ENCODE results near the gene FBXO2.

The FBXO2 gene, protein sequence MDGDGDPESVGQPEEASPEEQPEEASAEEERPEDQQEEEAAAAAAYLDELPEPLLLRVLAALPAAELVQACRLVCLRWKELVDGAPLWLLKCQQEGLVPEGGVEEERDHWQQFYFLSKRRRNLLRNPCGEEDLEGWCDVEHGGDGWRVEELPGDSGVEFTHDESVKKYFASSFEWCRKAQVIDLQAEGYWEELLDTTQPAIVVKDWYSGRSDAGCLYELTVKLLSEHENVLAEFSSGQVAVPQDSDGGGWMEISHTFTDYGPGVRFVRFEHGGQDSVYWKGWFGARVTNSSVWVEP

DNA sequence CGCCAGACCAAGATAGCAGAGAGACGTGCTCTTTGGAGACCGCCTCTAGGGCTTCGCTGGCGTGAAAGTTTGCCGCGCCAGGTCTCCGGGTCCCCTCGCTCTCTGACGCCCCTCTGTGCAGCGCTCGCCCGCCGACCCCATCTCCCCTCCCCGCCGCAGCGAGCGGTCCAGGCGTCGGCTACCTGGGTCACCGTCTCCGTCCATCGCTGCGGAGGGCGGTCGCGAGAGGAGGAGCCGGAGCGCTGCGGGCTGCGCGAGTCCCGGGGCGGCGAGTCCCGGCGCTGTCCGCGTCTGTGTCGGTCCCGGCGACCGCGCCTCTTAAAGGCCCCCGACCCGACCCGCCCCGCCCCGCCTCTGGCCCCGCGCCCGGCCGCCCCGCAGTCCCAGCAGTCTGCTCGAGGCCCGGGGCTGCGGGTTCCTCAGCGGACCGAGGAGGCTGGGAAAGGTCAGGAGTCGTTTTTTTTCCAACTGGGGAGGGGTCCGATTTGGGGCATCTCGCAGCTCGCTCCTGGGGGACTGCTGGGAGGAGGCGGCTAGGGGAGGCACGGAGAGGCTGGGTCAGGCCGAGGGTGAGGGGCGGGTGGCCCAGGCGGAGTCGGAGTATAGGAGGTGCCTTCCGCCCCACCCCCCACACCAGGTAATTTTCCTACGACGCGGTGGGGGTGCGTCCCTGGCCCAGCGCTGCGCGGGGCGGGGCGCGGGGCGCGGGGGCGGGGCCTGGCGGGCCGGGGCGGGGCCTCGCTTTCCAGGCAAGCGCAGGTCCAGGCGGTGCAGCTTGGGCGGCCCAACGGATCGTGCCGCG lies at the start of gene FBXO2, which contains the start of gene FBXO44:
FBXO2 (minus strand) TSS at position 293 of the 802 bp plus-strand sequence; CDS start at position 204, 89 bp downstream.
FBXO44 (plus strand) TSS at position 741 of the 802 bp plus-strand sequence. CDS start 959 bp downstream, outside the sequence.
- no peak for DNase-seq (ENCODE audit: low spot score)

DNA sequence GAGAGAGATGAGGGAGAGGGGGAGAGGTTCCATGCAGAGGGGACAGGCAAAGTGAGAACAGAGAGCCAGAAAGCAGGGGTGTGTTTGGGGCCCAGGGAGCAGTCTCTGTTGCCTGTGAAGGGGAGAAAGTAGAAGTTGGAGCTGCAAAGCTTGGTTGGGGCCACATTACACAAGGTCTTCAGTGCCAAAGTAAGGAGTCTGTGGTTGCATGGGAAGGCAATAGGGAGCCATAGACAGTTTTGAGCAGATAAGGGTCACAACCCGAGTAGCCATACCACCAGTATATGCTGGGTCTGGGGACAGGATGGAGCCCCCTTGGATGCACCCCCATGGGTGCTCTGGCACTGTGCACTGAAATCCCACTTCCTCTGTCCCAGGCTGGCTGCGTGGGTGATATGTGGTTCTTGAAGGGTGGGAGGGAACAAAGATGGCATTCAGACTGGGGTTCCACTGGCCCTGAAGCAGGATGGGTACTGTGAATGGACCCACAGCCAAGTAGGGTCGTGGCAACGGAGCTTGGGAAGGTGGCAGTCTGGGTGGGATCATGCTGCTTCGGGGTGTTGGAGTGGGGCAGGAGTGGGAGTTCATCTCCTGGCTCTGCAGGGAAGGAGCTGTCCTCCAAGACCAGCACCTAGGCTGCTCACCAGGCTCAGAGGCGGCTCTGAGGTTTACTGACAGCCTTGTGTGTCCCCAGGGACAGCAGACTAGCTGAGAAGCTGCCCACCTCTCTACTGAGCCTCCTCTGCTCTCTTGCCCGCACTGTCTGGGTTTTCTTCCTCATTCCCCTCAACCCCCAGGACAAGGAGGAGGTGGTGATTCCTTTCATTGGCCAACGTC lies 49.3 kb upstream of the FBXO2 start:
- DNase-seq (ENCODE audit: low spot score) = no peak

DNA sequence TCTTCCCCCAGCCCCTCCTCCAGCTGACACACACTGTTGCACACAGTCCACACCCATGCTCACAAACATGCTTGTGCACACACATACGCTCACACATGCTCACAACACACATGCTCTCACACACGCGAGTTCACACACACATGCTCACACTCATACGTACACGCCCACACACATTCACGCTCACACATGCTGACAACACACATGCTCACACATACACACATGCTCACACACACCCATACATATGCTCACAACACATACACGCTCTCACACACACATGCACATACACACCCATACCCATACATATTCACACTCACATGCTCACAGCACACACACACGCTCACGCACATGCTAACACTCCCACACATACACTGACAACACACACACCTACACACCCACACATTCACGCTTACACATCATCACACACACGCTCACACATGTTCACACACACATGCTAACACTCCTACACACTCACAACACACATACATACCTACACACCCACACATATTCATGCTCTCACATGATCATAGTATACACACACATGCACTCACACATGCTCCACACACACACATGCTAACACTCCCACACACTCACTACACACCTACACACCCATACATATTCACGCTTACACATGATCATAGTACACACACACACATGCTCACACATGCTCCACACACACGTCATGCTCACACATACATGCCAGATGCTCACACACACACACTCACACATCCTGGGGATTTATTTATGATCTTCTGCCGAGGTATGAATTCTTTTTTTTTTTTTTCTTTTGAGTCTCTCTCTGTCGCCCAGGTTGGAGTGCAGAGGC lies 48.0 kb upstream of the FBXO2 start:
- no peak for DNase-seq (ENCODE audit: low spot score)

DNA sequence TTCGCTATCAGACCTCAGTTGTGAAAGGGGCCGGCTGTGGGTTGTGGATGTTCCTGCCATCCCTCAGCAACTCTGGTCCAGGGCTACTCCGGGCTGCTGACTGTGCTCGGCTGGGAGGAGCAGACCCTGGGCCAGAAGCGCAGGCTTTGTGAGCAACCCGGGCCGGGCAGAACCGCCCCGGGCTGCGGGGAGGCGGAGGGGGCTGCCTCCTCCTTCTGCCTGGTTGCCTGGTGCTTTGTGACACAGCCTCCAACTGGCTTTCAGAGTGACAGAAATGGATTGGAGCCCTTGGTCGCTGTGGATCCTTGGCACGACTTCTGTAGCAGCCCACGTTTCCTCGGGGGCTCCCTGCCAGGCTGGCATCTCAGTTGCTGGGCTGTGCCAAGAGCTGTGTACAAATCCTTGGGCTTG lies 47.3 kb upstream of the FBXO2 start:
- no peak for DNase-seq (ENCODE audit: low spot score)

DNA sequence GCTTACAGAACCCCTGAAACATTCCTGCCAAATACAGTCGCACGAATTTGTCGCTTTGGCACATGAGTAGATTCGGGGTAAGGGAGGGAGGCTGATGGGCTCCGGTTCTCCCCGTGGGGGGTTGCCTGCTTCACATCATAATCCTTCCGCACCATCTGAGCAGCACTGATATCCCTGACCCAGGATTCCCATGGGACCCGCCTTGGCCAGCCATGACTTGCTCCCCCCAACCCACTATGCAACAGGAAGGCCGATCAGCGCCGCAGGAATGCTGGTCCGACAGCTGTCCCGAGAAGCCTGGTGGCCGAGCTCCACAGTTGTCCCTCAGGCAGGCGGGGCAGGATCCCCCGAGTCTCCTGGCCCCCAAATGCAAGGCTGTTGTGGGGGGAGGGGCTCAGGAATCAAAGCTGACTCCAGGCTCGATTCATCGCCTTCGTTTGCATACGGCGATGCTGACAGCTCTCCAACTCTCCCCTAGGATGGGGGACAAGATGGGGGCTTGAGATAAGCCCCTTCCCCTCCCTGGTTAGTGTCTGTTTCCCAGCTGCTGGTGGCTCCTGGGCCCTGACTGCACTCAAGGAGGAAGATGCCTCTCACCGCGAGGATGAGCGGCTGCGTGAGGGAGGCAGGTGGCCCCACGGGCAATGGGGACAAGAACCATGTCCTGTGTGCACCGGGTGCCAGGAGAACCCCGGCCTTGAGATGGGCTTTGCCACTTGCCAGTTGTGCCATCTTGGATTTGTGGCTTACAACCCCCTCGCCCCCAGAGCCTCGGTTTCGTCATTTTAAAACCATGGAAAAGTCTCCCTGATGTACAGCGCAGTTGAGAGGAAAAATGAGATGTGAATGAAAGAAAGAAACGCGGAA lies 46.6 kb upstream of the FBXO2 start:
- no peak for DNase-seq (ENCODE audit: low spot score)

DNA sequence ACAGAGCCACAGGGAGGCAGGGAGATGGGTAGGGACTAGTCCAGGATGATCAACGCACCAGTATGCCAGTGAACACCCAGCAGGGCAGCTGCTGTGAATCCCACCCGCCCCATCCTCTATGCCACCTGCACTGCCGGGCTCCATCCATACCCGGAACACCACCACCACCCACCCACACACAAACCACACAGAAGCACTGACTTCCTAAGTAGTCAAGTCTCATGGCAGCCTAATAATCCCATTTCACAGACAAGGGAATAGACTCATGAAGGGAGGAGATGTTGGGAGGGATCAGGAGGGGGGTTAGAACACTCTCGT lies 43.6 kb upstream of the FBXO2 start:
- no peak for DNase-seq (ENCODE audit: low spot score)

DNA sequence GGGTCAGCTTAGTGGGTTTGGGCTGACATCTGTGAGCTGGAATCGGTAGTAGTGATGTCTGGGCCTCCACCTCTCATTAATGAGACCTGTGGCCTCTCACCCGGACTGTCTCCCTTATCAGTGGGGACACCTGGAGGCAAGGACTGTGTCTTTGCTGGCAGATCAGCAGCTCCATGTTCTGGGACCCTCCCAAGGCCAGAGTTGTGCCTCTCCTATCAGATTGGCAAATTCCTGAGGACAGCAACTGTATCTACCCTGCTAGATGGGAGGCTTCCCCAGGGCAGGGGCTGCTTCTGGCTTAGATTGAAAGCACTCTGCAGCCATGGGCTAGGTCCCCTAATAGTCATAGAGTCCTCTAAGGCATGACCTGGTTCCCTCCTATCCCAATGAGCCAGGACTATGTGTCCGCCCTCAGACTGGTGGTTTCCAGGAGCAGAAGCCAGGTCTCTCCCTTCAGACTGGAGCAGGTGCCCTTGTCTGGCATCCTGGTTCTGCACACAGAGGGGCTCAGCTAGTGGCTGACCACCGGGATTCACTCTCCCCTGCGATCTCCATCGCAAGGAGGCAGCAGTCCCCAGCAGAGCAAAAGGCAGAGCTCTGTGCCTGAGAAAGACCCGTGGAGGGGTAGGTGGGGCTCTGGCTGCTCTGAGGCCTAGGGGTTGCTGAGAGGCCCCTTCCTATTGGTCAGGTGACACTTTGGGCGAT lies 43.1 kb upstream of the FBXO2 start:
- DNase-seq (ENCODE audit: low spot score) = no peak

DNA sequence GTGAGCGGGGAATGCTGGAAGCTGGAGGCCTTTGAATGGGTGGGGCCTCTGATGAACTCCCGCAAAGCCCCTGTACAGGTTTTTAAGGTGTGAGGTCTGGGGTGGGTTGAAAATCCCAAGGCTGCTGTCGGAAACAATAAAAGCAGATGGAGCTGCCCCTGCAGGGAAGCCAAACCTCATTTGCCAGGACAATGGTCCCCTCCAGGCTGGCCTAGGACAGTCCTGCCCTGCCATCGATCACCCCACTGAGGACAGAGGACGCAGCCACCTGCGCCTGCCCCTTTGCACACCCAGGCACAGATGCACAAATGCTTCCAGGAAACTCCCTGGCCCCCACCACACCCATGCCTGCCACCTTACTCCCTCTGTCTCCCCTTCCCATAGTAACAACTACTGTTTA lies 41.6 kb upstream of the FBXO2 start:
- DNase-seq (ENCODE audit: low spot score) = no peak

DNA sequence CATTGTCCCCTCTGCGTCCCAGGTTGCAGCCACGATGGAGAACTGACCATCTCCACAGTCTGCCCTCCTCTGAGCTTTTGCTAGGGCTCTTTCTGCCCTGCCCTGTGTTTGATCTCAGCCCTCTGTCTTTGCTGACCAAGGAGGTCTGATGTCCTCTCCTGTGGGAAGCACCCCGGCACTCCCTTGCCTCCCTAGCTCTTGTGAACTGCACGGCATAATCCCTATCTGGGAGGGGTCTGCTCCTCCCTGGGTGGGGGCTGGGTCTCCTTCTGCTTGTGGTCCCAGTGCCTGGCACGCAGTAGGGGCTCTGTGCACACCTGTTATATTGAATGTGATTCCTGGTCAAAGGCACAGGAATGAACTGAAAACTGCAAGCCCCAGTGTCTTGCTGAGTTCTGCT lies 39.7 kb upstream of the FBXO2 start:
- no peak for DNase-seq (ENCODE audit: low spot score)

DNA sequence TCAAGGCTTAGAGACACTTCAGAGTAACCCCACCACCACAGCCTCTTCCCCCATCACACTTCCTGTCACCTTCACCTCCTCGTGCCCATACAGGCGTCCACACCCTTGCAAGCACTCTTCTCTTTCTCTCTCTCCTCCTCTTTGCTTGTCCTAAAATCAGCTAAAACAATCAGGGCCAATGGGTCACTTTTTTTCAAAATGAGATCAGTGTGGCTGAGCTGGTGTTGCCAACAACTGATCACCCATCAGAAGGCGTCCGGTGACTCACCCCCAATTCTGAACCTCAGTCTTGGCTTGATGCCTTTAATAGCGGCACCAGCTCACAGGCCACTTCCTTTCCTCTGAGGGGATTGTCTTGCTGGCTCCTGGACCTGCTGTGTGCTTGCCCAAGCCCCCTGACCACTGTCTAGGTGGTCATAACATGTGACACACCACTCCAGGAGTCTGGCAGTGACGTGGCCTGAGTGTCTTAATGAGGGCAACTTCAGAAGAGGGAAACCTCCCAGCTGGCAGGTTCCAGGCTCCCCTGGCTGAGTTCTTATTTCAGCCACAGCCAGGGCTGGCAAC lies 38.9 kb upstream of the FBXO2 start:
- no peak for DNase-seq (ENCODE audit: low spot score)

DNA sequence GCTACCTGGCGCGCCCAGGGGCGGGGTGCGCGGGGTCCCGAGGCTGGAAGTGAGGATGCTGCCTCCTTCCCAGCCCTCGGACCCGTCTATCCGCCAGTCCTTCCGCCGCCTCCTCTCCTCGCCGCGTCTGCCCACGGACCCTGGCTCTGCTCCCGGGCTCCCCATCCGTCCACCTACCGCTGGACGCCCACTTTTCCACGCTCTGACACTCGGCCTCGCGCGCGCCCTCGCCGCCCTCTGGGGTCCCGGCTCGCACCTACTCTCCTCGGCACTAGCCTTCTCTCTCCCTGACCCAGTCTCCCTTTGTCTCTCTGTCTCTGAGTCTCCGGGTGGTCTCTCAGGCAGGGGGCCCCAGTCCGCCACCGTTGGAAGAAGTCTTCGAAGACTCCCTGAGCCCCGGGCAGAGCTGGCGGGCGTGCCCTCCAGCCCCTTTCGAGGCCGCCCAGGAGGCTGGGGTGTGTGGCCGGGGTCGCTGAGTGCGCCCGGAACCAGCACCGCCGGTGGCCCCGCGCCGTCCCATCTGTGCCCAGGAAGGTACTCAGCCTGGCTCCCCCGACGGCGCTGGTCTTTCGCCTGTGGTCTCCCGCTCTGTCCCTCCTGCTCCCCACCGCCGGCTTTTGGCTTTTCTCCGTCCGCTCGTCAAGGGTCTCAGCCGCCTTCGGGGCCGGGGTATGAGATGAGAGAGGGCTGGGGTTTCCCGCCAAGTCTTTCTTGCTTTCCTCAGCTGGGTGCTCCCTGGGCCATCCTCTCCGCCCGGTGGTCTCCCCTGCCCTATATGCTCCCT lies 37.9 kb upstream of the FBXO2 start:
- DNase-seq (ENCODE audit: low spot score) = no peak

DNA sequence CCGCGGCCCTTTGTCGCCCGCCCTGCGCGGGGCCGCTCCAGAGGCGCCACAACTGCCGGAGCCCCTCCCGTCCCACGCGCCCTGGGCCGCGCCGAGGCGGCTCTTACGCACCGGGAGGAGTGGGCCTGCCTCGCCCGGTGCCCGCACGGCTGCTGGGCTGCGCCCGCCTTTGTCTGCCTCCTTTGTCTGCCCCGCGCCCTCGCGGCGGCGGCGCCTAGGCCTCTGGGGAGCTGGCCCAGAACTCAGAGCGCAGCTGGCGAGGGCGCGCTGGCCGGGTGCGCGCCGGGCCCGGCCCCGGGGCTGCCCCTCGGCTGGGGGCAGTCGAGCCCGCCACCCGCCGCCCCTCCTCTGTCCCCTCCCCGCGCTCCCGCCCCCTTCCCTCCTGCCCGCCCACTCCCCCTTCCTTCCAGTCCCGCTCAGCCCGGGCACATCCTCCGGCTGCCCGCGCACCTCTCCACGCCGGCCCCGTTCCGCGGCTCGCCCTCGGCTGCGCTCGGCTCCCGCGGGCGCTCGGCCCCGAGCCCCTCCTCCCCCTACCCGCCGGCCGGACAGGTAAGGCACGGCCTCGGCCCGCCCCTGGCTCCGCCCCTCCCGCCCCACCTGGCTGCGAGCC lies 37.2 kb upstream of the FBXO2 start, which contains the start of gene DRAXIN:
DRAXIN (plus strand) TSS at position 409 of the 613 bp plus-strand sequence. CDS start 14,549 bp downstream, outside the sequence.
- no peak for DNase-seq (ENCODE audit: low spot score)

DNA sequence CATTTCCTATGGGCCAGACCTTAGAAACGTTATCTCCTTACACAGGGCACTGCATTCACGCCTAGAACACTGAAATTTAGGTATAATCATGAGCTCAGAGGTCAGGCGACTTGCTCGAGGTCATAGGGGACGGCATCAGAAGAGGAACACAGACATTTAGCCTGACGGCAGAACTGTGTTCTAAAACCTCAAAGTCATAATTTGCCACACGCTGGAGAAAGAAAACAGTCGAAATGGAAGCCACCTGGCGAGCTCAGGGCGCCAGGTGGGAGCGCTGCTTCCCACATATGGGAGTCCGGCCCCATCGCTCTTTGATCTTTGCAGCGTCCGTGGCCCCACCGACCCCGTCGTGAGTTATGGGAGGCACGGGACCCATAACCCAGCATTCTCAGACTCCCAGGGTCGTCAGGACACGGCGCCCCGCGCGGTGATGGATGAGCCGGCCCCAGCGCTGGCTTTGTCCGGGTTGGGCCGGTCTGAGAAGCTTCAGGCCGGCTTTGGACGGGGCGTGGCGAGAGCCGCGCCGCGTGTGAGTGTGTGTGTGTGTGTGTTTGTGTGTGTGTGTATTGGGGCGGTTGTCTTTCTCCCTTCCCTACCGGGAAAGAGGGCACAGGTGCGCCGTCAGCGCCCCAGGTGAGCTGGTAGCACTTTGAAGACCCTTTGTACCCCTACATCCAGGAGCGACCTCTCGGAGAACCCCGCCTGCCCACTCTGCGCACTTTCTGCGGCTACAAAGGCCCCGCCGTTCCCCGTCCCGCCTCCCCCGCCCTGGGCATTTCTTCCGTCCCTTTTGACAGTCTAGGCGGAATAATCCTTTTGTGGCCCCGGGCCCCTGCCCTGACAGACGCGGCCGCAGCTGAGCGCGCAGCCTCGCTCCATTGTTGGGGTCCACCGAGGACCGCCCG lies 36.4 kb upstream of the FBXO2 start:
- DNase-seq (ENCODE audit: low spot score) = no peak

DNA sequence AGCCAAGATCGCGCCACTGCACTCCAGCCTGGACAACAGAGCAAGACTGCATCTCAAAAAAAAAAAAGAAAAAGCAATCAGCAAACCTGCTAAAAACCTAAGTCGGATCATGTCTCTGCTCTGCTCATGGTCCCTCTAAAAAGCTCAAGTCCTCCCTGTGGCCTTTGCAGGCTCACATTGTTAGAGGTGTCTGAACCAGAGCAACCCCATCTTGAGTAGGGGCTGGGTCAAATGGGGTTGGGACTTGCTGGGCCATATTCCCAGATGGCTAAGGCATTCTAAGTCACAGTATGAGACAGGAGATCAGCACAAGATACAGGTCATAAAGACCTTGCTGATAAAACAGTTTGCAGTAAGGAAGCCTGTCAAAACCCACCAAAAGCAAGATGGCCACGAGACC lies 34.3 kb upstream of the FBXO2 start:
- DNase-seq (ENCODE audit: low spot score) = no peak

DNA sequence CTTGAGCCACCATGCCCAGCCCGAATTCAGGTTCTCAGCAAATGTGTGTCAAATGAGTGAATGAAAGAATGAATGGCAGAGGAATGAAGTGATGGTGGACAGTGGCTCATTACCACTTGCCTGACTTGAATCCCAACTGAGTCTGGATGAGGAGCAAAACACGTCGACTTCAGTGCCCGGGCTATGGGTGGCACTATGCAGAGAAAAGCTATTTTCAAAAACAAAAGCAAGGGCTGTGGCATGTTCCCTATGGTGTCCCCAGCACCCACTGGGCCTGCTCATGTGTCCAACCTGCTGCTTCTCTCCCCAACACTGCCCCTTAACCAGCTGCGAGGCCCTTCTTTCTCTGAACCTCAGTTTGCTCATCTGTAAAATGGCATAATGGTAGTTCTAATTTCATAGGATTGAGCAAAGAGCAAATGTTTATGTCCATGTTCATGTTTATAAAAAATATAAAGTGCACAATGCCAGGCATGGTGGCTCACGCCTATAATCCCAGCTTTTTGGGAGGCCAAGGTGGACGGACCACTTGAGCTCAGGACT lies 31.1 kb upstream of the FBXO2 start:
- no peak for DNase-seq (ENCODE audit: low spot score)

DNA sequence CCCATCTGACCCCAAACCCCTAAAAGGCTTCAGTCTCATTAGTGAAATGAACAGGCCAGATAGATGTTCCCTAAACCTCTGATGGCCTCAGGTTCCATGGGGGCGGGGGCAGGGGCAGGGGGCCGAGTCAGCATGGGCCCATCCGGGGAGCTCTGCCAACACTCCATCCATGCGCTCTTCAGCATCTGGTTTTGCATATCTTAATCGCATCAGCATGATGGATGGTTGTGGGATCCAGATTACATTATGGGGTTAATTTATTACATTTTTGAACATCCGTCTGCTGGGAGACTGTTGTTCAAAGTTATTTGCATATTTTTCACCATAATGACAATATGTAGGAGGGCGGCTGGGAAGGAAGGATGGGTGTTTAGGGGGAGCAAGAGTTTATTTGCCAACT lies 29.8 kb upstream of the FBXO2 start:
- DNase-seq (ENCODE audit: low spot score) = no peak

DNA sequence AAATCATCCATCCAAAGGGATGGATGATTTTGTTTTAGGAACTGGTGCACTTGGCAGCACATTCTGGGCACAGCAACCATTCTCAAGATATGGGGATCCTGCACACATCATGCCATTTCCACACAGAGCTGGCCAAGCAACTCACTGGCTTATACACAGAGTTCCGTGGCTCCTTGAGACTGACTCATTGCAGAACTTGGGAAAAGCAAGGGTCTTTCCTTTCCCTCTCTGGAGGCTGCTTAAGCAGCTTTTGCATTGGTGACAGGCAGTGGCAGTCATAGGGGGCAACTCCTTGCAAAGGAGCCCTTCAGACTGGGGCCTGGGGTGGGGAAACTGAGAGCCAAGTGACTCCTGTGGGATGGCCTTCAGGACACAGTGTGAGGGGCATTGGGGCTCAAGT lies 28.6 kb upstream of the FBXO2 start:
- DNase-seq (ENCODE audit: low spot score) = no peak
